Astrocyte (in vitro differentiated cells and primary cell): ENCODE measurements around the gene TBX2. TPM values are rescaled to one million over a fixed set of nuclear protein-coding genes. Genes with fewer than 3 reads are reported as not detected.

Experiments
- DNase-seq: peaks from one replicate; pipeline ENCODE4 v3.0.0-alpha.2; 2010; ENCODE audit warnings: low read depth
- FAIRE-seq: peaks from 2 replicates; lab custom pipeline; 2011; peaks lifted over from hg19 to GRCh38; lab: Jason Lieb, UNC
- H2AFZ ChIP-seq: 2 replicates; pipeline ENCODE4 v1.6.0; 2012; ENCODE audit warnings: low read depth, low read length, inconsistent platforms
- H3K27ac ChIP-seq: 2 replicates; pipeline ENCODE4 v1.5.1; 2011; ENCODE audit warnings: low read depth, low read length, inconsistent platforms
- H3K27me3 ChIP-seq: 2 replicates; pipeline ENCODE4 v1.6.0; 2011; ENCODE audit warnings: low read length, inconsistent platforms; ENCODE audit not compliant: insufficient read depth
- H3K36me3 ChIP-seq: 2 replicates; pipeline ENCODE4 v1.5.1; 2011; ENCODE audit warnings: low read length, inconsistent platforms; ENCODE audit not compliant: insufficient read depth
- H3K4me1 ChIP-seq: 2 replicates; pipeline ENCODE4 v1.5.1; 2011; ENCODE audit warnings: low read length, inconsistent platforms; ENCODE audit not compliant: insufficient read depth
- H3K4me2 ChIP-seq: 2 replicates; pipeline ENCODE4 v1.6.0; 2012; ENCODE audit warnings: low read length, inconsistent platforms
- H3K4me3 ChIP-seq: 2 replicates; pipeline ENCODE4 v1.5.1; 2011; ENCODE audit warnings: low read depth, mild to moderate bottlenecking, low read length, inconsistent platforms; ENCODE audit not compliant: insufficient read depth
- H3K79me2 ChIP-seq: 2 replicates; pipeline ENCODE4 v1.6.0; 2012; ENCODE audit warnings: mild to moderate bottlenecking, low read length, inconsistent platforms; ENCODE audit not compliant: insufficient read depth
- H3K9ac ChIP-seq: 2 replicates; pipeline ENCODE4 v1.6.0; 2012; ENCODE audit warnings: mild to moderate bottlenecking, low read length, inconsistent platforms
- H3K9me3 ChIP-seq: 2 replicates; pipeline ENCODE4 v1.5.1; 2012; ENCODE audit warnings: low read depth, mild to moderate bottlenecking, low read length, inconsistent platforms; ENCODE audit not compliant: insufficient read depth
- H4K20me1 ChIP-seq: 2 replicates; pipeline ENCODE4 v1.6.0; 2012; ENCODE audit warnings: low read length, inconsistent platforms; ENCODE audit not compliant: insufficient read depth
- H3K27ac Mint-ChIP-seq: one replicate; pipeline ENCODE4 v1.8.0; 2021; ENCODE audit warnings: mild to moderate bottlenecking, mixed read lengths; ENCODE audit not compliant: unreplicated experiment
- H3K27me3 Mint-ChIP-seq: one replicate; pipeline ENCODE4 v1.8.0; 2021; ENCODE audit warnings: low read depth, mixed read lengths; ENCODE audit not compliant: unreplicated experiment
- H3K36me3 Mint-ChIP-seq: one replicate; pipeline ENCODE4 v1.8.0; 2021; ENCODE audit warnings: low read depth, mixed read lengths; ENCODE audit not compliant: unreplicated experiment
- H3K4me1 Mint-ChIP-seq: one replicate; pipeline ENCODE4 v1.8.0; 2021; ENCODE audit warnings: low read depth, mixed read lengths; ENCODE audit not compliant: unreplicated experiment
- H3K4me3 Mint-ChIP-seq: one replicate; pipeline ENCODE4 v1.8.0; 2021; ENCODE audit warnings: mild to moderate bottlenecking, moderate library complexity, mixed read lengths; ENCODE audit not compliant: unreplicated experiment
- H3K9me3 Mint-ChIP-seq: one replicate; pipeline ENCODE4 v1.8.0; 2021; ENCODE audit warnings: mild to moderate bottlenecking, mixed read lengths; ENCODE audit not compliant: unreplicated experiment
- CTCF ChIP-seq: IDR thresholded peaks from 2 replicates; pipeline ENCODE4 v1.5.1; 2011; ENCODE audit warnings: low read depth, mild to moderate bottlenecking, inconsistent platforms, low read length, moderate library complexity; ENCODE audit not compliant: insufficient read depth
- EZH2 ChIP-seq: IDR thresholded peaks from 2 replicates; pipeline ENCODE4 v1.6.1; 2012; ENCODE audit warnings: mild to moderate bottlenecking, low read length, inconsistent platforms; ENCODE audit not compliant: insufficient read depth
- total RNA-seq: library from RNA; stranded (reverse); gene quantifications from 2 replicates; pipeline ENCODE4 v1.2.1, GENCODE V29; 2021

The TBX2 gene
- total RNA-seq, 1 donor from 2014 or later = 0.50 TPM

- H3K4me1 ChIP-seq = peaks cover 29% of the 10 kb centered on the region
- no peaks in the 10 kb centered on the region for H3K36me3 ChIP-seq
- H3K27me3 Mint-ChIP-seq = peaks cover 49% of the 10 kb centered on the region
- DNase-seq = peak; percentile 49
- peaks cover 8% of the 10 kb centered on the region for H3K27me3 ChIP-seq
- peak overlapping the region; percentile 57 for H3K4me3 ChIP-seq
- FAIRE-seq = no peak
- no peaks in the 10 kb centered on the region for H3K9me3 Mint-ChIP-seq
- peak overlapping the region; percentile 70 for H3K9ac ChIP-seq
- H3K4me2 ChIP-seq = peak overlapping the region; percentile 88
- peaks cover 2% of the 10 kb centered on the region for H3K36me3 Mint-ChIP-seq
- no peaks in the 10 kb centered on the region for H3K9me3 ChIP-seq
- peaks cover 19% of the 10 kb centered on the region for H4K20me1 ChIP-seq
- no peaks in the 10 kb centered on the region for H3K4me1 Mint-ChIP-seq
- peak overlapping the region; percentile 73 for H3K4me3 Mint-ChIP-seq
- TF ChIP-seq CTCF = peak; percentile 16
- TF ChIP-seq EZH2 = no peak
- H2AFZ ChIP-seq = peak overlapping the region; percentile 92
- H3K79me2 ChIP-seq = peaks cover 30% of the 10 kb centered on the region
- no peak overlapping the region for H3K27ac Mint-ChIP-seq
- peak overlapping the region; percentile 33 for H3K27ac ChIP-seq
These were observed 9.9 kb downstream of the TBX2 start for GRCh38 chr17:61409301-61410112.

- Histone ChIP-seq H3K36me3 (no peaks in the 10 kb centered on the region), H2AFZ (peak overlapping the region; percentile 55), H3K4me2 (peak overlapping the region; percentile 88), H3K27me3 (peaks cover 3% of the 10 kb centered on the region), H3K4me1 (peaks cover 21% of the 10 kb centered on the region), H4K20me1 (peaks cover 19% of the 10 kb centered on the region), H3K9me3 (no peaks in the 10 kb centered on the region), H3K79me2 (peaks cover 21% of the 10 kb centered on the region), H3K27ac (no peak overlapping the region), H3K4me3 (no peak overlapping the region), H3K9ac (no peak overlapping the region)
- TF ChIP-seq CTCF (peak; percentile 27), EZH2 (no peak)
- H3K27ac Mint-ChIP-seq = no peak overlapping the region
- H3K9me3 Mint-ChIP-seq = no peaks in the 10 kb centered on the region
- peaks cover 48% of the 10 kb centered on the region for H3K27me3 Mint-ChIP-seq
- DNase-seq = peak; percentile 57
- H3K36me3 Mint-ChIP-seq = peaks cover 2% of the 10 kb centered on the region
- no peaks in the 10 kb centered on the region for H3K4me1 Mint-ChIP-seq
- no peak for FAIRE-seq
- peak overlapping the region; percentile 73 for H3K4me3 Mint-ChIP-seq
These were observed 10.7 kb downstream of the TBX2 start for GRCh38 chr17:61410141-61411010.
